COLO668 (cell line): Measurements from ENCODE around the gene ANKRD10.
A peak's percentile ranks its signal among the peaks of the same experiment; 100 is the strongest.

Source experiments
- DNase-seq: peaks from one replicate; lab custom pipeline; 2025; ENCODE audit not compliant: unreplicated experiment; lab: John Stamatoyannopoulos, UW

The ANKRD10 gene

GRCh38 chr13:110915874-110916206, 971 bp upstream of the ANKRD10 start:
- DNase-seq = no peak

DNA sequence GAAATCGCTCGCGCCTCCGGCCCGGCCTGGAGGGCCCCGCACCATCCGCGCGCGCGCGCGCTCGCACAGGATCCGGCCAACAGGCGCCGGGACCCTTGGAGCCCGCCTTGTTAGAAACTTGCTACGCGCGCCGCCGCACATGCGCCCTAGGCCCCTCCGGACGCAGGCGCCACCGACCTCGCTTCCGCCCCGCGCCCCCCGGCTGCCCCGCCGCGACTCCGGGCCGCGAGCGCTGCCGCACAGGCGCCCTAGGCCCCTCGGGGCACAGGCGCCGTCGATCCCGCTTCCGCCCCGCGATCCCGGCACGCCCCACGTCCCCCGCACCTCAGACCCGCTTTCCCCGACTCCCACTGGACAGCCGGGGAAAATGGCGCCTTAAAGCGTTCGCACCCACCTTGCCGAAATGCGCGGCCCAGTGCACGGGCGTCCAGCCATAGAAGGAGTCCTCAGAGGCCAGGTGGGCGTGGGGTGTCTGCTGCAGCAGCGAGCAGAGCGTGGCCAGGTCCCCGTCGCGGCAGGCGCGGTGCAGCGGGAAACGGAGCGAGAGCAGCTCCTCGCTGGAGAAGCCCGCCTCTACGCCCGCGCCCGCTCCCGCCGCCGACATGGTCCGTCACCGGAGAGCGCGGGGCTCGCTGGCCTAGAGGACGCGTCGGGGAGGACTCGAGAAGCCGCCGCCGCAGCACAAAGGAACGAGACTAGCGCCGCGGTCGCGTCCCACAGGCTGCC, 375 bp downstream of the ANKRD10 start:
- DNase-seq = peak; percentile 97

- no peak for DNase-seq
Measured at GRCh38 chr13:110914081-110914330, 863 bp downstream of the ANKRD10 start.

GRCh38 chr13:110913322-110914080, 1.4 kb downstream of the ANKRD10 start:
- no peak for DNase-seq

- no peak for DNase-seq
Measured at GRCh38 chr13:110912651-110913051, 2.2 kb downstream of the ANKRD10 start.

GRCh38 chr13:110911880-110912279, 3.0 kb downstream of the ANKRD10 start:
- no peak for DNase-seq

- no peak for DNase-seq
Measured at GRCh38 chr13:110910013-110910890, 4.6 kb downstream of the ANKRD10 start.

GRCh38 chr13:110907951-110908898, 6.6 kb downstream of the ANKRD10 start:
- peak; percentile 81 for DNase-seq

- no peak for DNase-seq
Measured at GRCh38 chr13:110907301-110907700, 7.6 kb downstream of the ANKRD10 start.

GRCh38 chr13:110904748-110905147, 10.1 kb downstream of the ANKRD10 start:
- DNase-seq = no peak

DNA sequence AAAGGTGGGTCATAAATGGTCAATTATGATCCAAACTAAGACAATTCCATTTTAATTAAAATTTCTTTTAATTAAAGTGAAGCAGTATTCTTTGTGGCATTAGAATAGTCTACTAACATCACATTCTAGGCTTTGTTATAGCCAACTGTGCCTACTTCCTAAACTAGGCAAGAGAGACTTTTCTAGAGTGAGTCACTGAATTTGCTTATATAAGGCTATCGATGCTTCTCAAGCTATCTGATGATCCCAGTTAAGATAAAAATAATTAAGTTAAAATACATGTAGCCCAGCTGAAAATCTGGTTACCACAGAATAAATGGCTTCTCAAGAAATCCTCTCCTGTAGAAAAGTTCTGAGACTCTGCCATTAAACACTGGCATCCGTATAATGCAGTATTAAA, 12.5 kb downstream of the ANKRD10 start:
- DNase-seq = no peak

DNA sequence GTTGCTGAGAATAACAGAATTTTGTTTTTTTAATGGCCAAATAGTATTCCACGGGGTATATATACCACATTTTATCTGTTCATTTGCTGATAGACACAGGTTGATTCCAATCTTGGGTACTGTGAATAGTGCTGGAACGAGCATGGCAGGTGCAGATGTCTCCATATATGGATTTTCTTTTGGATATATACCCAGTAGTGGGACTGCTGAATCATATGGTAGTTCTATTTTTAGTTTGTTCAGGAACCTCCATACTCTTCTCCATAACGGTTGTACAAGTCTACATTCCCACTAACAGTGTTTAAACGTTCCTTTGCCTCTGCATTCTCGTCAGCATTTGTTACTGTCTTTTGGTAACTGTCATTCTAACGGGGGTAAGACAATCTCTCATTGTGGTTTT, 17.3 kb downstream of the ANKRD10 start:
- no peak for DNase-seq

DNA sequence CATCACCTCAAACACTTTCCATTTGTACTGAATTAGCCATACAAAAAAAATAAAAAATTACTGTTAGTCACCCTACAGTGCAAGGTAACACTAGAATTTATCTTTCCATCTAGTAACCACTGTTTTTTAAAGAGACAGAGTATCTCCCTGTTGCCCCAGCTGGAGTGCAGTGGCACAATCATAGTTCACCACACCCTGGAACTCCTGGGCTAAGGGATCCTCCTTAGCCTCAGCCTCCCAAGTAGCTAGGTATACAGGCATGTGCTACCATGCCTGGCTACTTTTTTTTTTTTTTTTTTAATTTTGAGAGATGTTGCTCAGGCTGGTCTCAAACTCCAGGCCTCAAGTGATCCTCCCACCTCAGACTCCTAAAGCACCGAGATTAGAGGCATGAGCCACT, 17.9 kb downstream of the ANKRD10 start:
- no peak for DNase-seq

- no peak for DNase-seq
Measured at GRCh38 chr13:110894086-110894485, 20.8 kb downstream of the ANKRD10 start.

- DNase-seq = no peak
Measured at GRCh38 chr13:110893571-110893970, 21.3 kb downstream of the ANKRD10 start.

GRCh38 chr13:110890279-110891165, 24.3 kb downstream of the ANKRD10 start:
- DNase-seq = no peak

DNA sequence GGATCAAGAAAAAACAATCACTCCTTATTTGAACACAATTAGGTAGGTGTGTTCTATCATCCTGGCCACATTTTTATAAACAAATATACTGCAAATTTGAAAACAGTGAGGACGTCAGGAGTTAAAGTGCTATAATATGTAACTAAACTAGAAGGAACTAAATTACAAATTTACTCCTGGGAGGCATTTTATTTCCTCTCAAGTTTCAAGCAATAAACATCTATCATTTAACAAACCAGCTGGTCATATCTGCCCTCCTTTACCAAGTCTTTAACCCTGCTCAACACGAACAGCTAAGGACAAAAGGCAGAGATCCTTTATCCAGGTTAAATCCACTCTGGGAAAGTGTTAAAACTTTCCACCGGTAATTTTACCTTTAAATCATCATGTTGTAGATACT, 26.5 kb downstream of the ANKRD10 start:
- no peak for DNase-seq

- DNase-seq = no peak
Measured at GRCh38 chr13:110887597-110888333, 27.1 kb downstream of the ANKRD10 start.
